ENCODE data around the gene MESP1. TPM values are rescaled to one million over a fixed set of nuclear protein-coding genes. Genes with fewer than 3 reads are reported as not detected.

The MESP1 gene
- total and polyA plus RNA-seq, 2 of the 13 experiments (the other 11 are each of a cell fraction or from before 2014, with no cell fraction given), result not detected

GRCh38 chr15:89777782-89778380, 26.8 kb upstream of the MESP1 start:
- POLR2A ChIA-PET, result no interaction called here
- no peak overlapping the region for H3K9ac ChIP-seq (ENCODE audit: insufficient read depth, low read depth, low read length)
- TF ChIP-seq ETV6 (CRISPR knock-in tag; conservative IDR thresholded peaks at IDR 0.05) (no peak), ZNF441 (CRISPR knock-in tag; IDR thresholded peaks at IDR 0.05; ENCODE audit: borderline replicate concordance) (no peak), ZNF704 (CRISPR knock-in tag; IDR thresholded peaks at IDR 0.05; ENCODE audit: borderline replicate concordance) (no peak), FOSL2 (CRISPR knock-in tag; IDR thresholded peaks at IDR 0.05) (no peak), ZNF577 (CRISPR knock-in tag; IDR thresholded peaks at IDR 0.05; ENCODE audit: borderline replicate concordance, low read depth) (no peak), FOXA3 (CRISPR knock-in tag; IDR thresholded peaks at IDR 0.05) (no peak), ZNF740 (CRISPR knock-in tag; IDR thresholded peaks at IDR 0.05) (no peak), ZNF180 (CRISPR knock-in tag; IDR thresholded peaks at IDR 0.05; ENCODE audit: borderline replicate concordance, low read depth) (no peak), GLMP (CRISPR knock-in tag; IDR thresholded peaks at IDR 0.05; ENCODE audit: borderline replicate concordance) (no peak), ZUFSP (CRISPR knock-in tag; IDR thresholded peaks at IDR 0.05; ENCODE audit: borderline replicate concordance) (no peak), CREB1 (IDR thresholded peaks at IDR 0.05) (no peak), CREB1 (CRISPR knock-in tag; IDR thresholded peaks at IDR 0.05) (no peak), NFE2L2 (IDR thresholded peaks at IDR 0.05; ENCODE audit: low read length) (no peak), ZFP36L1 (CRISPR knock-in tag; IDR thresholded peaks at IDR 0.05) (no peak), POLR2AphosphoS5 (IDR thresholded peaks at IDR 0.05; ENCODE audit: low read depth, low read length) (no peak), CHD4 (IDR thresholded peaks at IDR 0.05; ENCODE audit: borderline replicate concordance, low read length) (no peak), ZNF598 (CRISPR knock-in tag; IDR thresholded peaks at IDR 0.05; ENCODE audit: borderline replicate concordance) (no peak), ZNF780A (CRISPR knock-in tag; IDR thresholded peaks at IDR 0.05) (no peak), SMAD3 (CRISPR knock-in tag; IDR thresholded peaks at IDR 0.05) (no peak), ZNF615 (CRISPR knock-in tag; IDR thresholded peaks at IDR 0.05; ENCODE audit: borderline replicate concordance) (no peak), PPARG (CRISPR knock-in tag; conservative IDR thresholded peaks at IDR 0.05) (no peak)
- no peaks in the 10 kb centered on the region for H3K9me3 ChIP-seq (ENCODE audit: low read length)
- H4K20me1 ChIP-seq (ENCODE audit: insufficient read depth, low read length), result no peaks in the 10 kb centered on the region
- DNase-seq (ENCODE audit: low spot score), result no peak
- no TSS peak for BruUV-seq (replicated peaks)
- peaks cover 2 to 8% of the 10 kb centered on the region in 2 experiments; a peak in 3 of 5 replicates for H3K27me3 ChIP-seq (ENCODE audit: control insufficient read depth in 1 of 2, insufficient read depth in 2 of 2, low read length in 2 of 2)
- no peak for FAIRE-seq
- intact Hi-C loops (cut with micrococcal nuclease; ENCODE audit: unreplicated experiment) (no loop called here), in situ Hi-C loops (cut with HindIII; ENCODE audit: extremely low pct_ligation_motif_present, low pct_unique_long_range_greater_than_20kb) (no loop called here)
- no peak overlapping the region for H3K27ac ChIP-seq (ENCODE audit: extremely low read length, insufficient read depth, low read length)
- no peaks in the 10 kb centered on the region for H3K36me3 ChIP-seq (replicated peaks in 1 of 2; ENCODE audit: control insufficient read depth in 1 of 2, insufficient read depth in 2 of 2, low read length in 2 of 2)
- H2AFZ ChIP-seq (ENCODE audit: low read length), result no peak overlapping the region
- H3K4me1 ChIP-seq (ENCODE audit: insufficient read depth, low read length), result peaks cover 48% of the 10 kb centered on the region
- H3K4me3 ChIP-seq (replicated peaks in 1 of 3; ENCODE audit: insufficient read depth in 1 of 3, low read depth in 2 of 3, low read length in 3 of 3), result no peak overlapping the region
- 24% methylated on average over 7 of the region's 10 CpGs for WGBS (ENCODE audit: low lambda C conversion rate)
- H3K4me2 ChIP-seq (ENCODE audit: low read depth, low read length), result no peak overlapping the region
- no peaks in the 10 kb centered on the region for H3K79me2 ChIP-seq (ENCODE audit: insufficient read depth, low read length)
- ATAC-seq, result no peak
- CTCF ChIA-PET (ENCODE audit: low intra/inter-chr PET ratio, low total read pairs), result no interaction called here

Measured in HepG2 (cell line).